GM21619 (cell line): ENCODE measurements around the gene STARD9.

Experiments
- ATAC-seq: cut with Tn5 transposase; IDR thresholded peaks from one replicate; pipeline ENCODE4 v1.9.1; 2021; ENCODE audit not compliant: unreplicated experiment

The STARD9 gene

GRCh38 chr15:42692536-42692935 is 117.1 kb downstream of the STARD9 start:
- ATAC-seq = no peak

- ATAC-seq = no peak
These were observed 117.6 kb downstream of the STARD9 start for GRCh38 chr15:42692997-42693396.

- no peak for ATAC-seq
These were observed 118.1 kb downstream of the STARD9 start for GRCh38 chr15:42693496-42693895.

- no peak for ATAC-seq
These were observed 118.5 kb downstream of the STARD9 start for GRCh38 chr15:42693942-42694341.

- ATAC-seq = no peak
These were observed 119.0 kb downstream of the STARD9 start for GRCh38 chr15:42694398-42694797.

GRCh38 chr15:42695527-42696071 is 120.2 kb downstream of the STARD9 start:
- no peak for ATAC-seq

- no peak for ATAC-seq
These were observed 121.2 kb downstream of the STARD9 start for GRCh38 chr15:42696626-42697025.

- ATAC-seq = no peak
These were observed 129.1 kb downstream of the STARD9 start for GRCh38 chr15:42704492-42704926.

- no peak for ATAC-seq
These were observed 129.9 kb downstream of the STARD9 start for GRCh38 chr15:42705336-42705735.

- ATAC-seq = no peak
These were observed 131.7 kb downstream of the STARD9 start for GRCh38 chr15:42707068-42707467.

GRCh38 chr15:42707873-42708544 is 132.6 kb downstream of the STARD9 start:
- no peak for ATAC-seq

GRCh38 chr15:42710662-42711061 is 135.3 kb downstream of the STARD9 start:
- ATAC-seq = no peak

GRCh38 chr15:42711746-42712145 is 136.3 kb downstream of the STARD9 start:
- no peak for ATAC-seq

GRCh38 chr15:42712584-42712983 is 137.2 kb downstream of the STARD9 start:
- ATAC-seq = no peak

GRCh38 chr15:42716125-42716524 is 140.7 kb downstream of the STARD9 start:
- no peak for ATAC-seq

GRCh38 chr15:42716626-42717025 is 141.2 kb downstream of the STARD9 start:
- no peak for ATAC-seq

- no peak for ATAC-seq
These were observed 143.6 kb downstream of the STARD9 start for GRCh38 chr15:42719043-42719442.

- no peak for ATAC-seq
These were observed 144.7 kb downstream of the STARD9 start for GRCh38 chr15:42720071-42720470.

GRCh38 chr15:42721016-42721415 is 145.6 kb downstream of the STARD9 start:
- no peak for ATAC-seq

GRCh38 chr15:42721916-42722315 is 146.5 kb downstream of the STARD9 start:
- ATAC-seq = no peak

- ATAC-seq = no peak
These were observed 147.7 kb downstream of the STARD9 start for GRCh38 chr15:42723068-42723467.

- ATAC-seq = no peak
These were observed 148.9 kb downstream of the STARD9 start for GRCh38 chr15:42724276-42724675.

- ATAC-seq = no peak
These were observed 150.0 kb downstream of the STARD9 start for GRCh38 chr15:42725331-42725903.
